Caco-2 (cell line): ENCODE results near the gene ZAR1. TPM values are rescaled to one million over a fixed set of nuclear protein-coding genes. Genes with fewer than 3 reads are reported as not detected.

Source experiments
- BruUV-seq: library from RNA; stranded (reverse); fragments of 400-500 nt; replicated peaks from 2 replicates; lab custom pipeline; 2021; lab: Mats Ljungman, UMichigan
- CTCF ChIA-PET: fragments of 300-600 bp; sonication (Branson Sonifier 250); formaldehyde crosslinking; loops from one replicate; lab custom pipeline; 2022; ENCODE audit warnings: antibody characterized with exemption; lab: Charles Lee
- POLR2A ChIA-PET: fragments of 300-600 bp; sonication (Branson Sonifier 250); formaldehyde crosslinking; loops from one replicate; lab custom pipeline; 2022; ENCODE audit warnings: antibody characterized with exemption; lab: Charles Lee
- DNase-seq, 2 experiments: peaks; one replicate each; pipeline versions ENCODE4 v3.0.0 to v3.0.0-alpha.2; 2020 to 2022
- H3K27me3 ChIP-seq: replicated peaks from 2 replicates; pipeline ENCODE4 v1.6.0; 2011; ENCODE audit warnings: low read length; ENCODE audit not compliant: control insufficient read depth, insufficient read depth
- H3K36me3 ChIP-seq: 2 replicates; pipeline ENCODE4 v1.5.1; 2011; ENCODE audit warnings: low read length; ENCODE audit not compliant: control insufficient read depth, insufficient read depth
- H3K4me1 ChIP-seq: fragments of 250-450 bp; sonication (Bioruptor Pico); 2 replicates; pipeline ENCODE4 v1.5.1; 2020; ENCODE audit warnings: mild to moderate bottlenecking
- H3K4me3 ChIP-seq: 2 replicates; pipeline ENCODE4 v1.5.1; 2011; ENCODE audit warnings: low read depth, mild to moderate bottlenecking, control low read depth, low read length
- H3K9me3 ChIP-seq: fragments of 250-450 bp; sonication (Bioruptor Pico); 2 replicates; pipeline ENCODE4 v1.5.1; 2020; ENCODE audit warnings: mild to moderate bottlenecking, moderate library complexity
- H3K27ac Mint-ChIP-seq: one replicate; pipeline ENCODE4 v1.8.0; 2022; ENCODE audit warnings: mixed read lengths; ENCODE audit not compliant: unreplicated experiment
- H3K27me3 Mint-ChIP-seq: one replicate; pipeline ENCODE4 v1.8.0; 2022; ENCODE audit warnings: mixed read lengths; ENCODE audit not compliant: insufficient read depth, unreplicated experiment
- H3K36me3 Mint-ChIP-seq: one replicate; pipeline ENCODE4 v1.8.0; 2022; ENCODE audit warnings: mild to moderate bottlenecking, mixed read lengths; ENCODE audit not compliant: insufficient read depth, unreplicated experiment
- H3K4me1 Mint-ChIP-seq: one replicate; pipeline ENCODE4 v1.8.0; 2022; ENCODE audit warnings: low read depth, mixed read lengths; ENCODE audit not compliant: unreplicated experiment
- H3K4me3 Mint-ChIP-seq: one replicate; pipeline ENCODE4 v1.8.0; 2022; ENCODE audit warnings: mild to moderate bottlenecking, moderate library complexity, mixed read lengths; ENCODE audit not compliant: unreplicated experiment
- H3K9me3 Mint-ChIP-seq: one replicate; pipeline ENCODE4 v1.8.0; 2022; ENCODE audit warnings: mixed read lengths; ENCODE audit not compliant: unreplicated experiment
- intact Hi-C: fragments of 100-400 bp; cut with micrococcal nuclease; formaldehyde crosslinking; loops from one replicate; pipeline ENCODE4 v1.10.0; 2022; ENCODE audit not compliant: unreplicated experiment
- total RNA-seq: library from RNA; stranded (reverse); gene quantifications from 2 replicates; pipeline ENCODE4 v1.2.3, GENCODE V29; 2022
- TF ChIP-seq, protein P1 (sequence below), 2 experiments: fragments of 200-600 bp in 1 of 2; IDR thresholded peaks; 1 replicate in 1 of 2; 2 replicates in 1 of 2; pipeline versions ENCODE4 v1.5.1 to v1.8.0; 2011 to 2022; ENCODE audit warnings: antibody characterized with exemption in 1 of 2, control low read depth in 1 of 2, inconsistent platforms in 1 of 2, low read depth in 1 of 2, low read length in 1 of 2, mild to moderate bottlenecking in 1 of 2, moderate library complexity in 1 of 2; ENCODE audit not compliant: insufficient read depth in 1 of 2, severe bottlenecking in 1 of 2, unreplicated experiment in 1 of 2

The ZAR1 gene
- total RNA-seq, 1 experiment from 2014 or later, result not detected

DNA sequence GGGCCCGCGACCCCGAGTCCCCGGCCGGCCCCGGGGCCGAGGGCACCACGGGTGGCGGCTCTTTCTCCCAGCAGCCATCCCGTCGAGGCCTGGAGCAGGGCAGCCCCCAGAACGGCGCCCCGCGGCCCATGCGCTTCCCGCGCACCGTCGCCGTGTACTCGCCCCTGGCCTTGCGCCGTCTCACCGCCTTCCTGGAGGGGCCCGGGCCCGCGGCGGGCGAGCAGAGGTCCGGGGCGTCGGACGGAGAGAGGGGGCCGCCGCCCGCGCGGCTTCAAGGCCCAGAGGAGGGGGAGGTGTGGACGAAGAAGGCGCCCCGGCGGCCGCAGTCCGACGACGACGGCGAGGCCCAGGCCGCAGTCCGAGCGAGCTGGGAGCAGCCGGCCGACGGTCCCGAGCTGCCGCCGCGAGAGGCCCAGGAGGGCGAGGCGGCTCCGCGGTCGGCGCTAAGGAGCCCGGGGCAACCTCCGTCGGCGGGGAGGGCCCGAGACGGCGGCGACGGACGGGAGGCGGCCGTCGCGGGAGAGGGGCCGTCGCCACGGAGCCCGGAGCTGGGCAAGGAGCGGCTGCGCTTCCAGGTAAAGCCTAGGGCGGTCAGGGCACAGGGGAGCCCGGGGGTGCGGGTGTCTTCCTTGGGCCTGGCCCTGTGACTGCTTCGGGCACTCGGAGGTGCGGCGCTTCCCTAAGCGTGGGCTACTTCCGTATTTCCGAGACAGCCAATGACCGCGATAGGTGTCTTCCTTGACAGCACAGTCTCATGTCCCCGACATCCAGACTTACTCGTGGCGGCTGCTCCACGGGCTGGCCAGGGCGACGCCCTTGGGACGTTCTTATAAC lies 845 bp downstream of the ZAR1 start:
- Mint-ChIP-seq H3K4me3 (no peak overlapping the region), H3K36me3 (no peaks in the 10 kb centered on the region), H3K9me3 (no peaks in the 10 kb centered on the region), H3K27ac (no peak overlapping the region), H3K4me1 (no peaks in the 10 kb centered on the region), H3K27me3 (no peaks in the 10 kb centered on the region)
- ChIA-PET POLR2A (no interaction called here), CTCF (no interaction called here)
- Histone ChIP-seq H3K27me3 (no peaks in the 10 kb centered on the region), H3K4me1 (no peaks in the 10 kb centered on the region), H3K36me3 (no peaks in the 10 kb centered on the region), H3K4me3 (no peak overlapping the region), H3K9me3 (no peaks in the 10 kb centered on the region)
- intact Hi-C loops, result no loop called here
- DNase-seq, result no peak
- no TSS peak for BruUV-seq
- TF ChIP-seq, protein P1, sequence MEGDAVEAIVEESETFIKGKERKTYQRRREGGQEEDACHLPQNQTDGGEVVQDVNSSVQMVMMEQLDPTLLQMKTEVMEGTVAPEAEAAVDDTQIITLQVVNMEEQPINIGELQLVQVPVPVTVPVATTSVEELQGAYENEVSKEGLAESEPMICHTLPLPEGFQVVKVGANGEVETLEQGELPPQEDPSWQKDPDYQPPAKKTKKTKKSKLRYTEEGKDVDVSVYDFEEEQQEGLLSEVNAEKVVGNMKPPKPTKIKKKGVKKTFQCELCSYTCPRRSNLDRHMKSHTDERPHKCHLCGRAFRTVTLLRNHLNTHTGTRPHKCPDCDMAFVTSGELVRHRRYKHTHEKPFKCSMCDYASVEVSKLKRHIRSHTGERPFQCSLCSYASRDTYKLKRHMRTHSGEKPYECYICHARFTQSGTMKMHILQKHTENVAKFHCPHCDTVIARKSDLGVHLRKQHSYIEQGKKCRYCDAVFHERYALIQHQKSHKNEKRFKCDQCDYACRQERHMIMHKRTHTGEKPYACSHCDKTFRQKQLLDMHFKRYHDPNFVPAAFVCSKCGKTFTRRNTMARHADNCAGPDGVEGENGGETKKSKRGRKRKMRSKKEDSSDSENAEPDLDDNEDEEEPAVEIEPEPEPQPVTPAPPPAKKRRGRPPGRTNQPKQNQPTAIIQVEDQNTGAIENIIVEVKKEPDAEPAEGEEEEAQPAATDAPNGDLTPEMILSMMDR (IDR thresholded peaks at IDR 0.05; ENCODE audit: insufficient read depth in 1 of 2, low read depth in 1 of 2, low read length in 1 of 2, severe bottlenecking in 1 of 2, unreplicated experiment in 1 of 2), result no peak

DNA sequence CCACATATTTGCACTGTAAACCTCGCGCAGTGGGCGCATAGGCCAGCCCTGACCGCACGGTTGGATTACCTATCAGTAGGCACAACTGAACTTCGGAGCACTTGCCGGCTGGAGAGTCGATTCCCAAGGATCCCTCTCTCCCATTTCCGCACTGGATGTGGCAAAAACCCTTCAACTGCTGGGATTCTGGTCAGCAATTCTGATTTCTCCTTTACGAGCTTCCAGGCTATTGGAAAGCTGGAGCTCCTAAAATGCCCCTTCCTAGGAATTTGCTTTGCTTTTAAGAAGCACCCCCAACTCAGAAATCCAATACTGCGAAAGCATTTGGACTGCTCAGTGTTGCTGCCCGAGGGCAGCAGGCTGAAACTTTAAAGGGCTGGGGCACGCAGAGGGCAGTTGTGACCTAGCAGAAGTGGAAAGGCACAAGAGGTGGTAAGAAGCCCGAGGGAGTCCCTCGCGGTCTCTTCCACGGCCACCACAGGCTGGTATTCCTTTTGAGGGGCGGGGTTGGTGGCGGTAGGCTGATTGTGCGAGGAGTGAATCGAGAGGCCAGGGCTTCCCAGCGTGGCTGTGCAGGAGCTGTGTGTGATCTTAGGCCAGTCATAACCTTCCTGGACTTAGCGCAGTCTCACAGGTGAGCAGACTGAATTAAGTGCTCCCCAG lies 1.6 kb downstream of the ZAR1 start:
- intact Hi-C loops, result no loop called here
- no peaks in the 10 kb centered on the region for H3K4me1 Mint-ChIP-seq
- no peak overlapping the region for H3K27ac Mint-ChIP-seq
- no peaks in the 10 kb centered on the region for H3K9me3 Mint-ChIP-seq
- H3K27me3 Mint-ChIP-seq, result no peaks in the 10 kb centered on the region
- ChIA-PET POLR2A (no interaction called here), CTCF (no interaction called here)
- H3K4me3 ChIP-seq, result no peak overlapping the region
- no peak overlapping the region for H3K4me3 Mint-ChIP-seq
- H3K27me3 ChIP-seq, result no peaks in the 10 kb centered on the region
- DNase-seq, result no peak
- BruUV-seq, result no TSS peak
- no peaks in the 10 kb centered on the region for H3K9me3 ChIP-seq
- no peaks in the 10 kb centered on the region for H3K4me1 ChIP-seq
- H3K36me3 Mint-ChIP-seq, result no peaks in the 10 kb centered on the region
- no peaks in the 10 kb centered on the region for H3K36me3 ChIP-seq
- TF ChIP-seq, protein P1 (IDR thresholded peaks at IDR 0.05; ENCODE audit: insufficient read depth in 1 of 2, low read depth in 1 of 2, low read length in 1 of 2, severe bottlenecking in 1 of 2, unreplicated experiment in 1 of 2), result no peak

DNA sequence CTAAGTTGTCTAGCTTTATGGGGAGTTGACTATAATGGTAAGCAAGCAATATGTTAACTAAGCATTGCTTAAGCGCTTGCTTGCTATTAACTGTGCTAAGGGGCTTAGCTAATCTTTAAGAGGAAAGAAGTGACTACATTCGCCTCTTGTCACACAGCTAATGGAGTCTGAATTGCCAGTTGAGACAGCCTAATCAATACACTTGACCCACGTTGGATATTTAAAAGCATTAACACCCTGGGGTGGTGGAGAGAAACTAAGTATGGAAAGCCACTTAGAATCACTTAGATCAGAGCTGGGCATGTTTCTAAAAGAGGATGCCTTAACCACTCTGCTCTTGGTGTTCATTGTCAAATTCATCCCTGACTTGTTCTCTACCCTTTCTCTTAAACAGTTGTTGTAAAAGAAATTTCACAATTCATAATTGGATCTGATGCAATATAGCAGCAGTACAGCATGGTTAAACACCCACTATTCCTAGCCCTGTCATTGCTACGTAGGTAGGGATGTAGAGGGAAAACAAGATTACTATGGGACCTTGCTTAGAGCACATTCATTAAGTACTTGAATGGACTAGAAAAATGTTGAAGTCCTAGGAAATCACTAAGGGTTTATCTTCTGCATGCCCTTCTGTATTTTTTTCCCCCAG lies 3.5 kb downstream of the ZAR1 start:
- ChIA-PET CTCF (no interaction called here), POLR2A (interaction anchor here (0.5 kb wide), 1 partner anchor 37 kb away, joined by 3 read pairs; no protein-coding TSS in a partner anchor)
- no peaks in the 10 kb centered on the region for H3K27me3 ChIP-seq
- Mint-ChIP-seq H3K27me3 (no peaks in the 10 kb centered on the region), H3K9me3 (no peaks in the 10 kb centered on the region), H3K4me1 (no peaks in the 10 kb centered on the region), H3K36me3 (no peaks in the 10 kb centered on the region), H3K4me3 (no peak overlapping the region), H3K27ac (no peak overlapping the region)
- H3K9me3 ChIP-seq, result no peaks in the 10 kb centered on the region
- intact Hi-C loops, result no loop called here
- no peaks in the 10 kb centered on the region for H3K36me3 ChIP-seq
- TF ChIP-seq, protein P1 (IDR thresholded peaks at IDR 0.05; ENCODE audit: insufficient read depth in 1 of 2, low read depth in 1 of 2, low read length in 1 of 2, severe bottlenecking in 1 of 2, unreplicated experiment in 1 of 2), result no peak
- BruUV-seq, result no TSS peak
- H3K4me1 ChIP-seq, result no peaks in the 10 kb centered on the region
- H3K4me3 ChIP-seq, result no peak overlapping the region
- no peak for DNase-seq
